Stimulated activated naive CD4-positive, alpha-beta T cell (primary cell): ENCODE measurements around the gene CNKSR1.
A peak's percentile ranks its signal among the peaks of the same experiment; 100 is the strongest.

ENCODE experiments used
- DNase-seq, 6 experiments: peaks; one replicate each; lab custom pipeline; 2025; lab: John Stamatoyannopoulos, UW

The CNKSR1 gene

GRCh38 chr1:26177182-26177684 lies at the start of gene CNKSR1:
Gene CNKSR1 (plus strand): TSS chr1:26177491. CDS start chr1:26177548, 57 bp downstream.
- no peak for DNase-seq

- no peak for DNase-seq
Measured at GRCh38 chr1:26129778-26130177, 47.5 kb upstream of the CNKSR1 start.

- no peak for DNase-seq
Measured at GRCh38 chr1:26130695-26131094, 46.6 kb upstream of the CNKSR1 start.

- DNase-seq = no peak
Measured at GRCh38 chr1:26132128-26132833, 45.0 kb upstream of the CNKSR1 start.

GRCh38 chr1:26132834-26133167 lies 44.5 kb upstream of the CNKSR1 start:
- no peak for DNase-seq

- no peak for DNase-seq
Measured at GRCh38 chr1:26134466-26134865, 42.8 kb upstream of the CNKSR1 start.

- peak in 1 of 6 experiments; percentile 11 for DNase-seq
Measured at GRCh38 chr1:26138974-26139558, 38.2 kb upstream of the CNKSR1 start.

- DNase-seq = no peak
Measured at GRCh38 chr1:26142159-26142558, 35.1 kb upstream of the CNKSR1 start.

GRCh38 chr1:26145041-26145959 lies 32.0 kb upstream of the CNKSR1 start:
- DNase-seq = peak; percentile 54 to 77 (median 67)

- DNase-seq = no peak
Measured at GRCh38 chr1:26145960-26146294, 31.4 kb upstream of the CNKSR1 start.

- no peak for DNase-seq
Measured at GRCh38 chr1:26148887-26149286, 28.4 kb upstream of the CNKSR1 start.

GRCh38 chr1:26153966-26154532 lies 23.2 kb upstream of the CNKSR1 start:
- no peak for DNase-seq

GRCh38 chr1:26154750-26155149 lies 22.5 kb upstream of the CNKSR1 start:
- DNase-seq = no peak

- no peak for DNase-seq
Measured at GRCh38 chr1:26155370-26156284, 21.7 kb upstream of the CNKSR1 start.

- DNase-seq = peak in 3 of 6 experiments; percentile 15 to 42 (median 18)
Measured at GRCh38 chr1:26156285-26157038, 20.8 kb upstream of the CNKSR1 start.

GRCh38 chr1:26158271-26158907 lies 18.9 kb upstream of the CNKSR1 start:
- no peak for DNase-seq

- no peak for DNase-seq
Measured at GRCh38 chr1:26158908-26159742, 18.2 kb upstream of the CNKSR1 start, which contains the start of gene FAM110D. Gene FAM110D (plus strand): TSS chr1:26159079. CDS start chr1:26161292, 2,213 bp downstream.

- no peak for DNase-seq
Measured at GRCh38 chr1:26159743-26160039, 17.6 kb upstream of the CNKSR1 start.
